ENCODE data around the gene CRYAB. TPM values are rescaled to one million over a fixed set of nuclear protein-coding genes. Genes with fewer than 3 reads are reported as not detected.

The CRYAB gene
- total RNA-seq, 1 experiment from 2014 or later = not detected

- intact Hi-C loops (cut with micrococcal nuclease; ENCODE audit: unreplicated experiment) = no loop called here
- no peaks in the 10 kb centered on the region for H3K27me3 ChIP-seq (ENCODE audit: insufficient read depth, low read depth)
- BruUV-seq (replicated peaks) = no TSS peak
- H3K9me2 ChIP-seq (ENCODE audit: insufficient read depth) = no peaks in the 10 kb centered on the region
- TF ChIP-seq CTCF (conservative IDR thresholded peaks at IDR 0.05) = no peak
- TF ChIP-seq EZH2 (IDR thresholded peaks at IDR 0.05; ENCODE audit: low read depth) = no peak
- peak in 1 of 2 experiments; percentile 60 for DNase-seq
- no peaks in the 10 kb centered on the region for H3K36me3 ChIP-seq (ENCODE audit: low read depth)
- H3K27ac ChIP-seq = peak overlapping the region; percentile 30
- peaks cover 42% of the 10 kb centered on the region for H3F3A ChIP-seq (ENCODE audit: insufficient read depth, low read depth)
- H3K4me2 ChIP-seq = peak overlapping the region; percentile 24
- H4K20me1 ChIP-seq (ENCODE audit: insufficient read depth) = no peaks in the 10 kb centered on the region
- H3K4me3 ChIP-seq = no peak overlapping the region
- H2AFZ ChIP-seq = peak overlapping the region; percentile 36; the same call in 1 of the 2 replicates
- ChIA-PET POLR2A (ENCODE audit: unreplicated experiment) (no interaction called here), CTCF (no interaction called here)
- no peaks in the 10 kb centered on the region for H3K9me3 ChIP-seq (ENCODE audit: insufficient read depth, low read depth)
- H3K4me1 ChIP-seq (replicated peaks; ENCODE audit: insufficient read depth) = peaks cover 49% of the 10 kb centered on the region
- H3K79me2 ChIP-seq (ENCODE audit: low read depth) = no peaks in the 10 kb centered on the region
Measured at GRCh38 chr11:111922803-111923202, 11.2 kb upstream of the CRYAB start.

DNA sequence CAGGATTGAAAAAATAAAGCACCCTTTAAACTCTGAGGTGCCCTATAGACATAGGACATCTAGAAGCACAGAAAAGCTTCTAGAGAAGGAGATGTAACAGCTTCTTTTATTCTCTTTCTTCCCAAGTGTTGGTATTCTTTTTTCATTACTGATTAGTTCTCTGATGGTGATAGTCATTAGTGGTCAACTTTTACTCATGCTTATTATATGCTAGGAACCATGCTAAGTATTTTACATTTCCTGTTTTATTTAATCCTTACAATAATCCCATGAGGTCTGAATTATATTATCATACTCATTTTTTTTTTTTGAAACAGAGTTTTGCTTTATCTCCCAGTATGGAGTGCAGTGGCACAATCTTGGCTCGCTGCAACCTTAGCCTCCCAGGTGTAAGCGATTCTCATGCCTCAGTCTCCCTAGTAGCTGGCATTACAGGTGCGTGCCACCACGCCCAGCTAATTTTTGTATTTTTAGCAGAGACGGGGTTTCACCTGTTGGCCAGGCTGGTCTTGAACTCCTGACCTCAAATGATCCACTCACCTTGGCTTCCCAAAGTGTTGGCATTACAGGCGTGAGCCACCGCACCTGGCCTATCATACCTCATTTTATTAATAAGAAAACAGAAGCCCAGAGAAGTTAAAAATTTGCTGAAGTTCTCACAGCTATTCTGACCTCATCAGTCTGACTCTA lies 10.1 kb upstream of the CRYAB start:
- Histone ChIP-seq H3F3A (ENCODE audit: insufficient read depth, low read depth) (peaks cover 38% of the 10 kb centered on the region), H4K20me1 (ENCODE audit: insufficient read depth) (no peaks in the 10 kb centered on the region), H3K79me2 (ENCODE audit: low read depth) (no peaks in the 10 kb centered on the region), H2AFZ (no peak overlapping the region), H3K4me3 (no peak overlapping the region), H3K4me1 (replicated peaks; ENCODE audit: insufficient read depth) (peaks cover 46% of the 10 kb centered on the region), H3K4me2 (no peak overlapping the region), H3K36me3 (ENCODE audit: low read depth) (no peaks in the 10 kb centered on the region), H3K9me3 (ENCODE audit: insufficient read depth, low read depth) (no peaks in the 10 kb centered on the region), H3K9me2 (ENCODE audit: insufficient read depth) (peaks cover 3% of the 10 kb centered on the region; the same call in 1 of the 2 replicates), H3K27me3 (ENCODE audit: insufficient read depth, low read depth) (no peaks in the 10 kb centered on the region), H3K27ac (no peak overlapping the region)
- TF ChIP-seq CTCF (conservative IDR thresholded peaks at IDR 0.05) (no peak), EZH2 (IDR thresholded peaks at IDR 0.05; ENCODE audit: low read depth) (no peak)
- ChIA-PET POLR2A (ENCODE audit: unreplicated experiment) (no interaction called here), CTCF (no interaction called here)
- no TSS peak for BruUV-seq (replicated peaks)
- DNase-seq = no peak
- intact Hi-C loops (cut with micrococcal nuclease; ENCODE audit: unreplicated experiment) = no loop called here

GRCh38 chr11:111920908-111921307 lies 9.3 kb upstream of the CRYAB start:
- BruUV-seq (replicated peaks) = no TSS peak
- Histone ChIP-seq H3F3A (ENCODE audit: insufficient read depth, low read depth) (peaks cover 38% of the 10 kb centered on the region), H3K27me3 (ENCODE audit: insufficient read depth, low read depth) (no peaks in the 10 kb centered on the region), H3K4me2 (no peak overlapping the region), H3K36me3 (ENCODE audit: low read depth) (no peaks in the 10 kb centered on the region), H2AFZ (no peak overlapping the region), H3K79me2 (ENCODE audit: low read depth) (no peaks in the 10 kb centered on the region), H3K9me2 (ENCODE audit: insufficient read depth) (peaks cover 3% of the 10 kb centered on the region; the same call in 1 of the 2 replicates), H3K4me1 (replicated peaks; ENCODE audit: insufficient read depth) (peaks cover 39% of the 10 kb centered on the region), H3K4me3 (no peak overlapping the region), H3K27ac (no peak overlapping the region), H3K9me3 (ENCODE audit: insufficient read depth, low read depth) (no peaks in the 10 kb centered on the region), H4K20me1 (ENCODE audit: insufficient read depth) (no peaks in the 10 kb centered on the region)
- intact Hi-C loops (cut with micrococcal nuclease; ENCODE audit: unreplicated experiment) = no loop called here
- DNase-seq = no peak
- TF ChIP-seq CTCF (conservative IDR thresholded peaks at IDR 0.05) = no peak
- no peak for TF ChIP-seq EZH2 (IDR thresholded peaks at IDR 0.05; ENCODE audit: low read depth)
- POLR2A ChIA-PET (ENCODE audit: unreplicated experiment) = no interaction called here
- CTCF ChIA-PET = no interaction called here
